GM18511 (cell line): Measurements from ENCODE around the gene RGS3.
A peak's percentile ranks its signal among the peaks of the same experiment; 100 is the strongest.
"Not testable (repeated sequence)": the region's sequence is repeated elsewhere in the genome, so short reads cannot be mapped to it uniquely, and the experiment has no call there.

Experiments used
- ATAC-seq: cut with Tn5 transposase; IDR thresholded peaks from one replicate; pipeline ENCODE4 v1.9.1; 2021; ENCODE audit warnings: mild to moderate bottlenecking, moderate library complexity; ENCODE audit not compliant: unreplicated experiment

The RGS3 gene

GRCh38 chr9:113463418-113464285 is at the start of gene RGS3:
TSS of gene RGS3 (plus strand) at chr9:113463727. CDS start at chr9:113463803, 76 bp downstream.
- ATAC-seq: no peak

GRCh38 chr9:113416149-113416721 is 47.3 kb upstream of the RGS3 start:
- ATAC-seq: peak; percentile 99

- no peak for ATAC-seq
These were observed 46.2 kb upstream of the RGS3 start for GRCh38 chr9:113417370-113417769.

- no peak for ATAC-seq
These were observed 41.8 kb upstream of the RGS3 start for GRCh38 chr9:113421726-113422125.

GRCh38 chr9:113425072-113425471 is 38.5 kb upstream of the RGS3 start:
- no peak for ATAC-seq

- ATAC-seq: no peak
These were observed 36.8 kb upstream of the RGS3 start for GRCh38 chr9:113426701-113427100.

- ATAC-seq: no peak
These were observed 35.9 kb upstream of the RGS3 start for GRCh38 chr9:113427629-113428028.

GRCh38 chr9:113428062-113428615 is 35.4 kb upstream of the RGS3 start:
- ATAC-seq: peak; percentile 57

GRCh38 chr9:113431191-113431590 is 32.3 kb upstream of the RGS3 start:
- no peak for ATAC-seq

- no peak for ATAC-seq
These were observed 26.6 kb upstream of the RGS3 start for GRCh38 chr9:113436728-113437515.

GRCh38 chr9:113437716-113438115 is 25.8 kb upstream of the RGS3 start:
- ATAC-seq: not testable (repeated sequence)

GRCh38 chr9:113444736-113445135 is 18.8 kb upstream of the RGS3 start:
- no peak for ATAC-seq

- ATAC-seq: peak; percentile 54
These were observed 17.2 kb upstream of the RGS3 start for GRCh38 chr9:113446323-113446740.

- no peak for ATAC-seq
These were observed 14.2 kb upstream of the RGS3 start for GRCh38 chr9:113449376-113449775.

- no peak for ATAC-seq
These were observed 11.4 kb upstream of the RGS3 start for GRCh38 chr9:113452113-113452605.

GRCh38 chr9:113454914-113455761 is 8.4 kb upstream of the RGS3 start:
- no peak for ATAC-seq

- ATAC-seq: no peak
These were observed 7.3 kb upstream of the RGS3 start for GRCh38 chr9:113456235-113456634.

GRCh38 chr9:113461285-113461684 is 2.2 kb upstream of the RGS3 start:
- no peak for ATAC-seq

GRCh38 chr9:113461943-113462342 is 1.6 kb upstream of the RGS3 start:
- no peak for ATAC-seq

GRCh38 chr9:113462781-113463286 is 693 bp upstream of the RGS3 start:
- no peak for ATAC-seq
